GM21529 (cell line): Measurements from ENCODE around the gene SUMO4.
"Not testable (repeated sequence)": the region's sequence is repeated elsewhere in the genome, so short reads cannot be mapped to it uniquely, and the experiment has no call there.

Experiments used
- ATAC-seq: cut with Tn5 transposase; IDR thresholded peaks from one replicate; pipeline ENCODE4 v1.9.1; 2021; ENCODE audit not compliant: unreplicated experiment

Gene SUMO4

DNA sequence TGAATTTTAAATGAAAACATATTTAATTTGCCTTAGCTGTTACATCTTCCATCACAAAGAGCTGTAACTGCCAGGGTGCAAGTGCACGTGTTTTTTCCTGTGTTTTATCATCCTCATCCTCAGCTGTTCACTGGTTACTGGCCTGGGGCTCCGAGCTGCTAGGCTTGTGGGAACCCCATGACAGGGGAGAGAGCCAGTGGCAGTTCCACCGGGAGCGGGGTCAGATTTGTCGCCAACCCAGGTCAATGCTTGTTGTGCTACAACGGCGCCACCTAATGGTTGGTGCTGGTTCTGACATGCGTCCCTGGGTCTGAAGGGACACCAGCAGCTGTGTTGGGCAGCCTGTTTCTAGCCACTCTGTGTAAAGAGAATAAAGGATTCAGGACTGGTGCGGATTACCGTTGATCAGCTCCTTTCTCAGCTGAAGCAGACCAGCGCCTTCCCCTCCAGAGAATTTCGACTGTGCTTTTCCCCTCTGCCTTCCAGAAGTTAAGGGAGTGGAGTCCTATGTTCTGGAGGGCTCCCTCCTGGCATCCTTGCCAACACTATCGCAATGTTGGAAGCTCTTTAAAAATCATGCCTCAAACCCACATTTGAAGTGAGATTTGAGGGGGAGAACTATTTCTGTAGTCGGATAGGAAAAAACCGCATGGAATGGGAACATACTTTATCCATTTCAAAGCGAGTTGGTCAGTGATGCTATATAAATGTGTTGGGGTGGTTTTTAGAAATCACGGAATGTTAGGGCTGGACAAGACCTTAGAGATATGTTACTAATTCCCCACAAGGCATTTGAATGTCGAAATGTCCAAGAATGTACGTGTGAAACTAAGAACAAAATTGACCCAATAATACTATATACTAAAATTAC, 32.1 kb downstream of the SUMO4 start:
- peak; percentile 91 for ATAC-seq

DNA sequence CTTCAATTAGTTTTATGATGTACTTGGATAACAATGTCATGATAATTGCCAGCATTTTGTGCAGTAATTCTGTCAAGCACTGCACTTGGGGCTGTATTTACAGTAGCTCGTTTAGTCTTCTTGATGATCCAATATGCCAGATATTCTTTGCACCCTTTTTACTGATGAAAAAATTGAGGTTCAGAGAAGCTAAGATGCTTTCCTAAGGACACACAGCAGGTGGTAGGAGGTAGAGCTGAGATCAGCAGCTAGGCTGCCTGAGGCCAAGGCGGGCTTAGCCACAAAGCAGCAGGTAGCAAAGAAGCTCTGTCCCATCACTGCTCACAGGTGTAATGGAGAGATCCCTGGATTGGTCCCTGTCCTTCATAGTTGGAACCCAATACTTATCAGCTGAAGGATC, 33.3 kb downstream of the SUMO4 start:
- no peak for ATAC-seq

DNA sequence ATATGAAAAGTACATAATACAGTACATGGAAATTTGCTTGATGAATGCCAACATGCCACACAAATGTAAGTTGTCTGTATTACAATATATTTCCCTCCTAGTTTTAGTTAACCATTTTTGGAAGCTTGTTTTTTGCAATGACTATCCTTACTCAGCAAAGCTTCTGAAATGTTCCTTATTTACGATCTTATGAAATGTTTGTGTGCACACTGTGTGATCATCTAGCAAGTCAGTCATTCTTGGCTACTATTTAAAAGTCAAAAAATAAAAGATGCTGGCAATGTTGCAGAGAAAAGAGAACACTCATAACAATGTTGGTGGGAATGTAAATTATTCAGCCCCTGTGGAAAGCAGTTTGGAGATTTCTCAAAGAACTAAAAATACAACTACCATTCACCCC, 33.8 kb downstream of the SUMO4 start:
- ATAC-seq, result no peak

DNA sequence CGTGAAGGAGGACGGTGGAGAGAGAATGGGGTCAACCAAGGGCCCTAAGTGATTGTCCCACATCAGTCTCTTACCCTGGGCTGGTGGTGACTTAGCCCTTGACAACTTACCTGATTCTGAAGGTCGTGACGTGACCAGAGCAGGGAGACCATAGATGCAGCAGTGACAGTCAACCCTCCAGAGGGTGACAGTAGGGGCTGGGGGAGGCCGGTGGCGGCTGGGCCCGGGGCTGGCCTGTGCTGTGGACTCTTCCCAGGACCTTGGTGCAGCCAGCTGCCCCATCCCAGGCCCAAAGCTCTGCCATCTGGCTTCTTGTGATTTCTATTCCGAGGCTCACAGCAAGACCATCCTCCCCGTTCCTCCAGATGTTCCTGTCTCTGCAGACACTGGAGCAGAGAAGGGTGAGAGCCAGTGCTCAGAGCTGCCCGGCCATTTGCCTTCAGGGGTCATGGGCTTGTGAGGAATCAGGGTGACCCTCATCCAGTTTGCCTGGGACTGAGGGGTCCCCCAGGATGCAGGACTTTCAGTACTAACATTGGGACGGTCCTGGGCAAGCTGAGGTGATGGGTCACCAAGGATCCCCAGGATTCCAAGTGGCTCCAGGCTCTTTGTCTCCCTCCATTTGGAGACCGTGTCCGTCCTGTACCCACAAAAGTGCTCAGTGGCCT, 36.0 kb downstream of the SUMO4 start:
- ATAC-seq, result no peak

DNA sequence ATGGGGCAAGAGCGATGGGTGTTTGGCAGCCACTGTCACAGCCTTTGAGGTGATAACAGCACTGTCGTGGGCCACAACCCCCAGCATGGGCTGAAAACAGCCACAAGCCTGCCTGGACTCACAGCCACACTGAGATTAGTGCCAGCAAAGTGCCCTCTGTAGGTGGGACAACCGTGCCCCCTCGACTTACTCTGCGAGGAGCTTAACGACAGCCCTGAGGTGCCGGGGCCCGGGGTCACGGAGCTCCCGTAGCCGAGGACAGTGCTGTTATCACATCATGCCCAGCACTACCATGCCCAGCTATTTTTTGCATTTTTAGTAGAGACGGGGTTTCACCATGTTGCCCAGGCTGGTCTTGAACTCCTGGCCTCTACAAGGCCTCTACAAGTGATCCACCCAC, 36.6 kb downstream of the SUMO4 start:
- no peak for ATAC-seq

DNA sequence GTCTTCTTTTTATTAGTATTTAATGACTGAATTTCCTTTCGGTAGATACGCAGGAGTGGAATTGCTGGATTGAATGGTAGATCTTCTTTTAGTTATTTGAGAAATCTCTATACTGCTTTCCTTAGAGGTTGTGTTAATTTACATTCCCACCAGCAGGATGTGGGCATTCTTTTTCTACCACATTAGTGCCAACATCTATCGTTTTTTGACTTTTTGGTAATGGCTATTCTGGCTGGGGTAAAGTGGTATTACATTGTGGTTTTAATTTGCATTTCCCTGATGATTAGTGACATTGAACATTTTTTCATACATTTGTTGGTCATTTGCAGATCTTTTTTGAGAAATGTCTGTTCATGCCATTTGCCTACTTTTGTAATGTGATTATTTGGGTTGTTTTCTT, 37.1 kb downstream of the SUMO4 start:
- ATAC-seq, result no peak

DNA sequence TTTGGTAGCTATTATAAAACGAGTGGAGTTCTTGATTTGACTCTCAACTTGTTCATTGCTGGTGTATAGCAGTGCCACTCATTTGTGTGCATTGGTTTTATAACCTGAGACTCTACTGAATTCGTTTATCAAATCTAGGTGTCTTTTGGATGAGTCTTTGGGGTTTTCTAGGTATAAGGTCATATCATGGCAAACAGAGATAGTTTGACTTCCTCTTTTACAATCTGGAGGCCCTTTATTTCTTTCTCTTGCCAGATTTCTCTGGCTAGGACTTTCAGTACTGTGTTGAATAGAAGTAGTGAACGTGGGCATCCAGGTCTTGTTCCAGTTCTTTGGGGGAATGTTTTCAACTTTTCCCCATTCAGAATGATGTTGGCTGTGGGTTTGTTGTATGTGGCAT, 38.8 kb downstream of the SUMO4 start:
- peak; percentile 62 for ATAC-seq

DNA sequence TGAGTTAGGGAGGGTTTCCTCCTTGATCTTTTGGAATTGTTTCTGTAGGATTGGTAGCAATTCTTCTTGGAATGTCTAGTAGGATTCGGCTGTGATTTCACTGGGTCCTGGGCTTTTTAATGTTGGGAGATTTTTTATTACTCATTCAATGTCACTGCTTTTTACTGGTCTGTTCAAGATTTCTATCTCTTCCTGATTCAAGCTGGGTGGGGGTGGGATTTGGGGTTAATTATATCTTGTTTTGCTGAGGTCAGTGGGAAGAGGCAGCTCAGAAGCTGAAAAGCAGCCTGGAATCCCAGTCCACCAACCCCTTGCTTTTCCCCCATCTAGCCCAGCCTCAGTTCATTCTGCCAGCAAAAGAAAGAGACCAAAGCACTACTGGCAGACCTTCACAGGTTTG, 39.6 kb downstream of the SUMO4 start:
- no peak for ATAC-seq

DNA sequence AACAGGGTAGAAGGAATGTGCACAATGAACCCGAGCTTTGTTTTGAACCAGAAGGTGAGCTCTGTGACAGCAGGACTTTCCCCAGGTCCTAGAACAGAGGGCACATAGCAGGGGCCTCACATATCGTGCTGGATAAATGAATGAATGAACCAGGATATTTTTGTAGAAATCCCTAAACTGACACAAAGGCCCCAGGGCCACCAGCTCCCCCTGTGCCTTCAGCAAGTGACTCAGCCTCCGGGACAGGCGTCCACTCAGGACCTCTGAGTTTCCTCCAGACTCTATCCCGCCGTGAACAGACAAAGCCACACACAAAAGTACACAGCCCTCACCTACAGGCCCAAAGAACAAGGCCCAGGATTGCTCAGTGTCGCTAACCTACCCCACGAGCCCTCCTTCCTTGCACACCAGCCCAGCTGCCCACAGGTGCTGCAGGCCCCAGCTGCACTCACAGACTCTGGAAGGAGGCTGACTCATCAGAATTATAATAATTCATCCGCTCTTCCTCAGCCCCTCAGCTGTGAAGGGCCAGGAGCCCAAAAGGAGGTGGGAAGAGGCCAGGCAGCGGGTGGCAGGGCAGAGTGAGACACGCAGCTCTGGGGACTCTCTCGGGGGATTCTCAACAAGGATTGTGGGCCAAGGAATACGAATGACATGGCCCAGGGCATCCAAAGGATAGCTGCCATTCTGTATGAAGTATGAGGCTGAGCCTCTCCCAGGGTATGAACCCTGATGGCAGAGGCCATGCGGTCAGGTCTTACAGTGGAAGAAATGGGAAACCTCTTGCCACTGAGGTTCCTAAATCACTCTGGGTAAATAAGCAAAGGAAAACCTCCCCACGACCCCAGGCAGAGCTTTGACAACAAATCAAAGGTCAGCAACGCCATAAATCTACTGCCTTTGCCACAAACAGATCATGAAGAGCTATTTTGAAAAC, 40.9 kb downstream of the SUMO4 start:
- ATAC-seq, result no peak

DNA sequence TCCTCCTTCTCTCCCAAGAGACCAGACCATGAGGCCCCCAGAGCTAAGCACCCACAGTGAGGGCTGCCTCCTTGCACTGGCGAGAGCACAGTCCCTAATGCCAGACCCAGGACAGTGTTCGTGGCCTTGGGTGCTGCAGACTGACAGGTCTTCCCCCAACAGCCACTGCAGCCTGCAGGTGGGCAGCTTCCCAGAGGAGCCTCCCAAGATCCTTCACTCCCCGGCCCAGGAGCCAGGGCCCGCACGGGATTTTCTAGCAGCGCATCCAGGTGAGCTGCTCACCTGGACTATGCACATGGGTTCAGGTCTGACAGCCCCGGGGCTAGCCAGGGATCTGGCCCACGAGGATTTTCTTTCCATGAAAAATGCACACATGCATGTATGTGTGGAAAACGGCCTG, 41.7 kb downstream of the SUMO4 start:
- ATAC-seq, result no peak

DNA sequence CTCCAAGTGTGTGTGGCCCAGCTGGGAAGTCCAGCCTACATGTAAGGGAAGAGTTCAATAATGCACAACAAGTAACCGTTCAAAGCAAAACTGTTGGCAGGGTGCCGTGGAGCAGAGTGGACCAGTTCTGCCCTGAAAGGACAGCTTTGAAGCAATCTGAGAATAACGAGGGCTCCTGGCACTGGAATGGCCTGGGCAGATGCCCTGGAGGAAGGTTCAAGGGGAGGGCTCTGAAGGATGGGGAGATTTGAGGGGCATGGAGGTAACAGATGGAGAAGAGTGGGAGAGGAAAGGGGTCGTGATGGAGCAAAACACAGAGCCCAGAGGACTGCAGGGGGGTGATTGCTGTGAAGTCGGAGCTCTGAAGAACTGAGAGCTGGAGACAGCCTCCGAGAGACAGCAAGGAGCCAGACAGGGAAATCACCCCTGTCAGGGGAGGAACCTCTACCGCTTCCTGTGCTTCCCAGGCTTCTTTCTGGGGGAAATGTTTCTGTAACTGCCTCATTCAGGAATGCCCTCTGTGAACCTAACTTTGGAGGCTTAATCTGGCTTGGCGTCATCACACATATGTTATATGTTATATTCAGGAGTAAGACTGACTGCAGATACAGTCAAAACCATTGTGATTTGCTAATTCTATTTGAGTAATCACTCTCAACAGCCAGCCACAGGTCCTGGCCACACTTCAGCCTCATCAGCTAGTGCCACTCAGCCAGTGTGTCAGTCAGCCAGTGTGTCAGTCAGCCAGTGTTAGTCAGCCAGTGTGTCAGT, 43.5 kb downstream of the SUMO4 start:
- ATAC-seq, result no peak

DNA sequence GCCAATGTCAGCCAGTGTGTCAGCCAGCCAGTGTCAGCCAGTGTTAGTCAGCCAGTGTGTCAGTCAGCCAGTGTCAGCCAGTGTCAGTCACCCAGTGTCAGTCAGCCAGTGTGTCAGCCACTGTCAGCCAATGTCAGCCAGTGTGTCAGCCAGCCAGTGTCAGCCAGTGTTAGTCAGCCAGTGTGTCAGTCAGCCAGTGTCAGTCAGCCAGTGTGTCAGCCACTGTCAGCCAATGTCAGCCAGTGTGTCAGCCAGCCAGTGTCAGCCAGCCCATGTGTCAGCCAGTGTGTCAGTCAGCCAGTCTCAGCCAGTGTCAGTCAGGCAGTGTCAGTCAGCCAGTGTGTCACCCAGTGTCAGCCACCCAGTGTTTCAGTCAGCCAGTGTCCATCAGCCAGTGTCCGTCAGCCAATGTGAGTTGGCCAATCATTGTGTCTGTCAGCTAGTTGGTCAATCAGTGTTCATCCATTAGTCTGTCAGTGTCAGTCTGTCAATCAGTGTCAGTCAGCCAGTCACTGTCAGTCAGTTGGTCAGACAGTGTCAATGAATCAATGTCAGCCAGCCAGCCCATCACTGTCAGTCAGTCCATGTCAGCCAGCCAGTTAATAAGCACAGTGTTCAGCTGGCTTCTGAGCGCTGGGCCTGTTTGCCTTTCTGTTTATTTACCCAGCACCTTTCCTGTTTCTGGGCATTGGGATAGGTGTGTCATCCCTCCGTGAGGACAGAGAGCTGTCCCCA, 44.5 kb downstream of the SUMO4 start:
- ATAC-seq, result not testable (repeated sequence)

DNA sequence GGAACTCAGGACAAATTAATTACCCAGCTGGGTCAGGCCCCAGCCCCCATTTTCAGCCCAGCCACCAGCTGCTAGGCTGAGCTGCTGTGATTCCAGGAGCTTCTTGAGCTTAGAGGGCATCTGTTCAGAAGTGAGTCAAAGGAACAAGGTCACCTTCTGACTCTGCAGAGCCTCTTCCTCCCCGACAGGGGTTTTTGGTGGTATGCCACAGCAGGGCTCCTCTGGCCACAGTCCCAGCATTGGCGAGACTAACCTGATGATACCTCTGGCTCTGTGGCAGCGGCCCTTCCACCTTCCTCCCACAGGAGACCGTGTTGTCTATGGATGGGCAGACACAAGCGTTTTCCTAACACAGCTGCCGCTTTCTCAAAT, 45.0 kb downstream of the SUMO4 start:
- no peak for ATAC-seq

DNA sequence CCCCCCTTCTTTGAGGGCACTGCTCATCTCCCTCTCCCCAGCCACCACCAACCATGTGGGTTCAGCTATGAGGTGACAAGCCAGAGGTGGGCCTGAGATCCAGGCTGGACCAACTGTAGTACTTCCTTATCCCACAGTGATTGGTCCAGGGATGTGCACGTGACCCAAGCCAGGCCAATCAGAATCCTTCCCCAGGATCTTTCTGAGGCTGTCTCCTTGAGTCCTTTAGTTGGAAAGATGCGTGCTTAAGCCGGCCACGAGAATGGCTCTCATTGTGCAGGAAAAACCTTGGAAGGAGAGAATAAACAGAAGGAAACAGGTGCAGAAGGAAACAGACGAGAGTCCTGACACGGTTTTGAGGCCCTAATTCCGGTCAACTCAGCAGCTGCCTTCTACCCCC, 45.5 kb downstream of the SUMO4 start:
- no peak for ATAC-seq

DNA sequence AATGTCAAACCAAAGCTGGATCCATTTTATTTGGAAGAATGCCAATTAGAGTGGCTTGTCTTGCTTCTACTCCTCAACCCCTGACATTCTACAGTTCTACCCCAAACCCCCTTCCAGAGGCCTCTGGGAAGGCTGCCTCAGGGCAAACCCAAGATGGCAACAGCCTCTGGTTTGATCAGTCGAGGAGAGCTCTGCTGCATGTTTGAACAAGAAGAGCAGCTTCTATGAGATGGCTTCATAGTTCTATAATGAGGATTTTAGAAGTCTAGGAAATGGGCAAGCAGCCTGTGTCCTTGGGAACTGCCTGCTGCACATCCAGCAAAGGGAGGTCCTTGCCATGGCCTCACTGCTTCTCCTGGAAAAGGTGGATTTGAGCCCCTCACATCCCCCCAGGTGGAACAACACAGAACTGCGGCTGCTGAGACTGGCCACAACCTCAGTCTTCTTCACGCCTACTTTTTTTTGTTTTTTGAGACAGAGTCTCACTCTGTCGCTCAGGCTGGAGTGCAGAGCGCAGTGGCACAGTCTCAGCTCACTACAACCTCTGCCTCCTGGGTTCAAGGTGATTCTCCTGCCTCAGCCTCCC, 46.8 kb downstream of the SUMO4 start:
- ATAC-seq, result no peak

DNA sequence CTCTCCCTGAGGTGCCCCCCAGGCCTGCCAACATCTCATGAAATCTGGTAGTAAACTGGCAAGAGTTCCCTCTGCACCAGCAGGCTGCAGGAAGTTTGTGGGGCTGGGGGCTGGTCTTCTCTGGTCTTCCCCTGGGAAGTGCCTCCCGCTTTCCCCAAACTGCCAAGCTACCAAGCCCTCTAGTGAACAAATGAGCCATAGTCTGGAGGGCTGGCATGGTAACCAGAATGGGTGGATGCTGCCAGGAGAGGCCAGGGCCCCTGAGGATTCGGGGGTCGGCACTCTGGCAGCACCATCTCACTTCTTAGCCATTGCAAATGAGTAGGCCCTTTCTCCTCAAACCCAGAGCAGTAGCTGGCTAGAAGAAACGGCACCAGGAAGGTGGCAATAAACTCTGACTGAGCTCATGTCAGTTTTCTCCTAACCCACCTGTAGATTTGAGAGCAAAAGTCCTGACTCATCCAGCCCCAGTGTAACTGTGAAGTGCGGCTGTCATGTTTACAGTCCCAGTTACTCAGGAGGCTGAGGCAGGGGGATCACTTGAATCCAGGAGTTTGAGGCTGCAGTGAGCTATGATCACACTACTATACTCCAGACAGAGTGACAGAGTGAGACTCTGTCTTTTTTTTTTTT, 48.9 kb downstream of the SUMO4 start:
- ATAC-seq, result no peak

DNA sequence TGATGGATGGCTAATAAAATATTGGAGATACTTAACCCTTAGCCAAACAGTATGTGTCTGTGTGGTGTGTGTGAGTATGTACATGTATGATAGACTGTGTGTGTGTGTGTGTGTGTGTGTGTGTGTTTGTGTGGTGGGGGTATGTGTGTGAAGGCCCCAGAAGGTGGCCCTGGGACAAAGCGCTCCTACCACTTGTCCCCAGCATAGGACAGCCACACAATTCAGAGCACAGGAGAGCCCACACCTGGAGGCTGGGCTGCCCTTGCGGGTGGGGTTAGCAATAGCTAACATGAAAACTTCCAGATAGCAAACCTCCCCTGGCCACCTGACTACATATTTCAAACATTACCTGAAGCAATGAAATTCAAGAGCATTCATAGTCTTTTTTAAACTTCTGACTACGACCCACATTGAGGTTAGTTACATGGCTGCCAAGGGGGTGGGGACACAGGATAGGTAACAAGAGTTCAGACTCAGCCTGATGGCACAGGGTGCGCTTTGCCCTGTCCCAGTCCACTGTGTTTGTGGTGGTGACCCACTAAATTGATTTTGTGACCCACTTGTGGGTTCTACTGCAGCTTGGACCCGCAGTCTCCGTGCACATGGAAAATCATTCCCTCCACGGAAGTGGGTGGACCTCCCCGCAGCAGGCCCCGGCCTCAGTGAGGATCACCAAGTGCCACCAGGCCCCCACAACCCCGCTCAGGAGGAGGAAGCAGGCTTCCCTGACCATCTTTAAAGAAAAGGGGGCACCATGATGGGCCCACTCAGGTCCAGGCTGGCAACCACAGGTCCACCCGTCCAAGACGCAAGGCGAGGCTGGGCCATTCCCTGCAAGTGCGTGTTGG, 50.0 kb downstream of the SUMO4 start:
- ATAC-seq, result no peak
